Caco-2 (cell line): ENCODE measurements around the gene LITAF. TPM values are rescaled to one million over a fixed set of nuclear protein-coding genes. Genes with fewer than 3 reads are reported as not detected.

Source experiments
- BruUV-seq: library from RNA; stranded (reverse); fragments of 400-500 nt; replicated peaks from 2 replicates; lab custom pipeline; 2021; lab: Mats Ljungman, UMichigan
- CTCF ChIA-PET: fragments of 300-600 bp; sonication (Branson Sonifier 250); formaldehyde crosslinking; loops from one replicate; lab custom pipeline; 2022; ENCODE audit warnings: antibody characterized with exemption; lab: Charles Lee
- POLR2A ChIA-PET: fragments of 300-600 bp; sonication (Branson Sonifier 250); formaldehyde crosslinking; loops from one replicate; lab custom pipeline; 2022; ENCODE audit warnings: antibody characterized with exemption; lab: Charles Lee
- DNase-seq, 2 experiments: peaks; one replicate each; pipeline versions ENCODE4 v3.0.0 to v3.0.0-alpha.2; 2020 to 2022
- H3K27me3 ChIP-seq: replicated peaks from 2 replicates; pipeline ENCODE4 v1.6.0; 2011; ENCODE audit warnings: low read length; ENCODE audit not compliant: control insufficient read depth, insufficient read depth
- H3K36me3 ChIP-seq: 2 replicates; pipeline ENCODE4 v1.5.1; 2011; ENCODE audit warnings: low read length; ENCODE audit not compliant: control insufficient read depth, insufficient read depth
- H3K4me1 ChIP-seq: fragments of 250-450 bp; sonication (Bioruptor Pico); 2 replicates; pipeline ENCODE4 v1.5.1; 2020; ENCODE audit warnings: mild to moderate bottlenecking
- H3K4me3 ChIP-seq: 2 replicates; pipeline ENCODE4 v1.5.1; 2011; ENCODE audit warnings: low read depth, mild to moderate bottlenecking, control low read depth, low read length
- H3K9me3 ChIP-seq: fragments of 250-450 bp; sonication (Bioruptor Pico); 2 replicates; pipeline ENCODE4 v1.5.1; 2020; ENCODE audit warnings: mild to moderate bottlenecking, moderate library complexity
- H3K27ac Mint-ChIP-seq: one replicate; pipeline ENCODE4 v1.8.0; 2022; ENCODE audit warnings: mixed read lengths; ENCODE audit not compliant: unreplicated experiment
- H3K27me3 Mint-ChIP-seq: one replicate; pipeline ENCODE4 v1.8.0; 2022; ENCODE audit warnings: mixed read lengths; ENCODE audit not compliant: insufficient read depth, unreplicated experiment
- H3K36me3 Mint-ChIP-seq: one replicate; pipeline ENCODE4 v1.8.0; 2022; ENCODE audit warnings: mild to moderate bottlenecking, mixed read lengths; ENCODE audit not compliant: insufficient read depth, unreplicated experiment
- H3K4me1 Mint-ChIP-seq: one replicate; pipeline ENCODE4 v1.8.0; 2022; ENCODE audit warnings: low read depth, mixed read lengths; ENCODE audit not compliant: unreplicated experiment
- H3K4me3 Mint-ChIP-seq: one replicate; pipeline ENCODE4 v1.8.0; 2022; ENCODE audit warnings: mild to moderate bottlenecking, moderate library complexity, mixed read lengths; ENCODE audit not compliant: unreplicated experiment
- H3K9me3 Mint-ChIP-seq: one replicate; pipeline ENCODE4 v1.8.0; 2022; ENCODE audit warnings: mixed read lengths; ENCODE audit not compliant: unreplicated experiment
- intact Hi-C: fragments of 100-400 bp; cut with micrococcal nuclease; formaldehyde crosslinking; loops from one replicate; pipeline ENCODE4 v1.10.0; 2022; ENCODE audit not compliant: unreplicated experiment
- total RNA-seq: library from RNA; stranded (reverse); gene quantifications from 2 replicates; pipeline ENCODE4 v1.2.3, GENCODE V29; 2022
- TF ChIP-seq, protein P1 (sequence below), 2 experiments: fragments of 200-600 bp in 1 of 2; IDR thresholded peaks; 1 replicate in 1 of 2; 2 replicates in 1 of 2; pipeline versions ENCODE4 v1.5.1 to v1.8.0; 2011 to 2022; ENCODE audit warnings: antibody characterized with exemption in 1 of 2, control low read depth in 1 of 2, inconsistent platforms in 1 of 2, low read depth in 1 of 2, low read length in 1 of 2, mild to moderate bottlenecking in 1 of 2, moderate library complexity in 1 of 2; ENCODE audit not compliant: insufficient read depth in 1 of 2, severe bottlenecking in 1 of 2, unreplicated experiment in 1 of 2

LITAF gene
- total RNA-seq, 1 experiment from 2014 or later: 60.9 TPM

- no TSS peak for BruUV-seq
- H3K9me3 ChIP-seq: no peaks in the 10 kb centered on the region
- no peaks in the 10 kb centered on the region for H3K27me3 ChIP-seq
- H3K27me3 Mint-ChIP-seq: no peaks in the 10 kb centered on the region
- TF ChIP-seq, protein P1, sequence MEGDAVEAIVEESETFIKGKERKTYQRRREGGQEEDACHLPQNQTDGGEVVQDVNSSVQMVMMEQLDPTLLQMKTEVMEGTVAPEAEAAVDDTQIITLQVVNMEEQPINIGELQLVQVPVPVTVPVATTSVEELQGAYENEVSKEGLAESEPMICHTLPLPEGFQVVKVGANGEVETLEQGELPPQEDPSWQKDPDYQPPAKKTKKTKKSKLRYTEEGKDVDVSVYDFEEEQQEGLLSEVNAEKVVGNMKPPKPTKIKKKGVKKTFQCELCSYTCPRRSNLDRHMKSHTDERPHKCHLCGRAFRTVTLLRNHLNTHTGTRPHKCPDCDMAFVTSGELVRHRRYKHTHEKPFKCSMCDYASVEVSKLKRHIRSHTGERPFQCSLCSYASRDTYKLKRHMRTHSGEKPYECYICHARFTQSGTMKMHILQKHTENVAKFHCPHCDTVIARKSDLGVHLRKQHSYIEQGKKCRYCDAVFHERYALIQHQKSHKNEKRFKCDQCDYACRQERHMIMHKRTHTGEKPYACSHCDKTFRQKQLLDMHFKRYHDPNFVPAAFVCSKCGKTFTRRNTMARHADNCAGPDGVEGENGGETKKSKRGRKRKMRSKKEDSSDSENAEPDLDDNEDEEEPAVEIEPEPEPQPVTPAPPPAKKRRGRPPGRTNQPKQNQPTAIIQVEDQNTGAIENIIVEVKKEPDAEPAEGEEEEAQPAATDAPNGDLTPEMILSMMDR (IDR thresholded peaks at IDR 0.05; ENCODE audit: insufficient read depth in 1 of 2, low read depth in 1 of 2, low read length in 1 of 2, severe bottlenecking in 1 of 2, unreplicated experiment in 1 of 2): no peak
- no peaks in the 10 kb centered on the region for H3K4me1 Mint-ChIP-seq
- H3K36me3 ChIP-seq: no peaks in the 10 kb centered on the region
- CTCF ChIA-PET: no interaction called here
- POLR2A ChIA-PET: no interaction called here
- H3K4me1 ChIP-seq: peaks cover 21% of the 10 kb centered on the region
- DNase-seq: no peak
- intact Hi-C loops: no loop called here
- no peak overlapping the region for H3K4me3 ChIP-seq
- H3K36me3 Mint-ChIP-seq: no peaks in the 10 kb centered on the region
- H3K9me3 Mint-ChIP-seq: no peaks in the 10 kb centered on the region
- H3K27ac Mint-ChIP-seq: no peak overlapping the region
- H3K4me3 Mint-ChIP-seq: no peak overlapping the region
Measured at GRCh38 chr16:11627822-11628457, 41.2 kb upstream of the LITAF start.

GRCh38 chr16:11627292-11627663, 40.6 kb upstream of the LITAF start:
- Histone ChIP-seq H3K36me3 (no peaks in the 10 kb centered on the region), H3K9me3 (no peaks in the 10 kb centered on the region), H3K4me3 (no peak overlapping the region), H3K4me1 (peaks cover 14% of the 10 kb centered on the region), H3K27me3 (no peaks in the 10 kb centered on the region)
- Mint-ChIP-seq H3K36me3 (no peaks in the 10 kb centered on the region), H3K27ac (no peak overlapping the region), H3K4me3 (no peak overlapping the region), H3K27me3 (no peaks in the 10 kb centered on the region), H3K9me3 (no peaks in the 10 kb centered on the region), H3K4me1 (no peaks in the 10 kb centered on the region)
- ChIA-PET CTCF (no interaction called here), POLR2A (no interaction called here)
- no TSS peak for BruUV-seq
- DNase-seq: no peak
- TF ChIP-seq, protein P1 (IDR thresholded peaks at IDR 0.05; ENCODE audit: insufficient read depth in 1 of 2, low read depth in 1 of 2, low read length in 1 of 2, severe bottlenecking in 1 of 2, unreplicated experiment in 1 of 2): no peak
- intact Hi-C loops: no loop called here

DNA sequence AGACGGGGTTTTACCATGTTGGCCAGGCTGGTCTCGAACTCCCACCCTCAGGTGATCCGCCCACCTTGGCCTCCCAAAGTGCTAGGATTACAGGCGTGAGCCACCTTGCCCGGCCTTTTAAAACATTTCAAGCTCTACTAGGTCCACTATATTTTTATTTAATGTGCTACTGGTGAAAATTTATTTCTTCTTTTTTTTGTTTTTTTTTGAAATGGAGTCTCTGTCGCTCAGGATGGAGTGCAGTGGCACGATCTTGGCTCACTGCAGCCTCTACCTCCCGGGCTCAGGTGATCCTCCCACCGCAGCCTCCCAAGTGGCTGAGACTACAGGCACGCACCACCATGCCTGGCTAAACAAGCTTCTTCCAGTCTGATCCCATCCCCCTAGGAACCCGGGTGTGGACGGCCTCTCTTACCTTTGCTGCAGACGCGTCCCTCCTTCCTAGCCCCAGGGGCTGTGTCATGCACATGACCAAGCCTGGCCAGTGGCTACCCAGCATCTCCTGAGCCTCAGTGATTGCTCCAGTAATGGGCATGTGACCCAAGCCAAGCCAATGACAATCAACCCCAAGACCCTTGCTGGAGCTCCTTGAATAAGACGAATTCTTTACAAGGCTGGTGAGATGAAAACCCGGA, 40.1 kb upstream of the LITAF start:
- H3K27ac Mint-ChIP-seq: no peak overlapping the region
- no peaks in the 10 kb centered on the region for H3K4me1 Mint-ChIP-seq
- TF ChIP-seq, protein P1 (IDR thresholded peaks at IDR 0.05; ENCODE audit: insufficient read depth in 1 of 2, low read depth in 1 of 2, low read length in 1 of 2, severe bottlenecking in 1 of 2, unreplicated experiment in 1 of 2): no peak
- H3K36me3 Mint-ChIP-seq: no peaks in the 10 kb centered on the region
- ChIA-PET POLR2A (no interaction called here), CTCF (no interaction called here)
- no TSS peak for BruUV-seq
- H3K27me3 Mint-ChIP-seq: no peaks in the 10 kb centered on the region
- Histone ChIP-seq H3K4me1 (peaks cover 9% of the 10 kb centered on the region; the same call in 1 of the 2 replicates), H3K9me3 (no peaks in the 10 kb centered on the region), H3K36me3 (no peaks in the 10 kb centered on the region), H3K27me3 (no peaks in the 10 kb centered on the region), H3K4me3 (no peak overlapping the region)
- intact Hi-C loops: no loop called here
- no peak for DNase-seq
- no peak overlapping the region for H3K4me3 Mint-ChIP-seq
- no peaks in the 10 kb centered on the region for H3K9me3 Mint-ChIP-seq
